ENCODE measurements around the gene PRR33.
"Not testable (repeated sequence)": the region's sequence is repeated elsewhere in the genome, so short reads cannot be mapped to it uniquely, and the experiment has no call there.

PRR33 gene

DNA sequence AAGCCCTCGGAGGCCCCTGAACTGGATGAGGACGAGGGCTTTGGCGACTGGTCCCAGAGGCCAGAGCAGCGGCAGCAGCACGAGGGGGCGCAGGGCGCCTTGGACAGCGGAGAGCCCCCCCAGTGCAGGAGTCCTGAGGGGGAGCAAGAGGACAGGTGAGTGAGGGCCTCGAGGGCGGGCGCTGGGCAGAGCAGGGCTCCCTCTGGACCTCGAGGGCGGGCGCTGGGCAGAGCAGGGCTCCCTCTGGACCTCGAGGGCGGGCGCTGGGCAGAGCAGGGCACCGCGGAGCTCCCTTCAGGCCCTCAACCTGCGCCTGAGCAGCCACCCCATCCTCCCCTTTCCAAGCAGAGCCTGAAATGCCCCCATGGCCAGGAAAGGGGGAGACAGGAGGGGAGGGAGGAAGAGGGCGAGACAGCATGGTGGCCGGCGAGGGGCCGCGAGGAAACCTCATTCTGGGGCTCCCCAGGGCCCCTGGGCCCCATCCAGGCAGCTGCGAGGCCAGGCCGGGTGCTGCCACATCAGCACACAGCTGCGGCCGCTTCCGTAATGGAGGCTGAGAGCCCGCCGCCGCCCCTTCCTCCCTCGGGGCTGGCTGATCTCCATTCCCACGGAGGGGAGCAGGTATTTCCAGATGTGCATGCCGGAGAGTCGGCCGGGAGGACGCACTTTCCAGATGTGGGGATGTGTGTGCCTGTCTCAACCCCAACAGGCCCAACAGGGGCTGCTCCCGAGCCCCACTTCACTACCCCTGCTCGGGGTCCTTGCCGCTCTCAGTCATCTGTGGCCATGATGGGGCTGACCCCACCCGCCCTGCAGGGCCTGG, 10.0 kb downstream of the PRR33 start:
- Histone ChIP-seq H3K9ac (ENCODE audit: low read depth, low read length) (no peak overlapping the region), H3K9me3 (ENCODE audit: control insufficient read depth, insufficient read depth, low read length) (no peaks in the 10 kb centered on the region), H3K36me3 (ENCODE audit: control insufficient read depth, insufficient read depth, low read length) (no peaks in the 10 kb centered on the region), H3K27me3 (ENCODE audit: control insufficient read depth, insufficient read depth, low read length) (no peaks in the 10 kb centered on the region), H3K4me1 (ENCODE audit: control insufficient read depth, insufficient read depth, low read length) (no peaks in the 10 kb centered on the region), H3K4me3 (ENCODE audit: low read depth, low read length) (no peak overlapping the region)

DNA sequence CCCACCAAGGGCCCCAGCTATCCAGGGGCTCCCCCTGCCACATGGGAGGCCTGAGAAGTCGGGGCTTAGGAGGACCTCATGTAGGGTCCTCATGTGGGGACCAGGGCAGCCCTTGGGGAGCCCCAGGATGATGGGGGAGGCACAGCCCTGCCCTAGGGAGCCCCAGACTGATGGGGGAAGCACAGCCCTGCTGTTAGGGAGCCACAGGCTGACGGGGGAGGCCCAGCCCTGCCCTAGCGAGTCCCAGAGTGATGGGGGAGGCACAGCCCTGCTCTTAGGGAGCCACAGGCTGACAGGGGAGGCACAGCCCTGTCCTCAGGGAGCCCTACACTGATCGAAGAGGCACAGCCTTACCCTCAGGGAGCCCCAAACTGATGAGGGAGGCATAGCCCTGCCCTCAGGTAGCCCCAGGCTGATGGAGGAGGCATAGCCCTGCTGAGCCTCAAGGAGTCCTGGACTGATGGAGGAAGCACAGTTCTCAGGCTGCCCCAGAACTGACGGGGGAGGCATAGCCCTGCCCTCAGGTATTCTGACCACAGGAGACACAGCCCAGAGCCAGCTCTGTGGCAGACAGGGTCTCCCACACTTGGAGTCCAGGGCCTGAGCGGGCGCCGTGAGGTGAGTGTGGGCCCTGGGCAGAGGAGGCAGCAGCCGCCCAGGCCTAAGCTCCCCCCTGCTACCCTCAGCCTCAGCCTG, 10.8 kb downstream of the PRR33 start:
- H3K4me3 ChIP-seq (ENCODE audit: low read depth, low read length), result no peak overlapping the region
- H3K4me1 ChIP-seq (ENCODE audit: control insufficient read depth, insufficient read depth, low read length), result no peaks in the 10 kb centered on the region
- no peaks in the 10 kb centered on the region for H3K36me3 ChIP-seq (ENCODE audit: control insufficient read depth, insufficient read depth, low read length)
- no peak overlapping the region for H3K9ac ChIP-seq (ENCODE audit: low read depth, low read length)
- no peaks in the 10 kb centered on the region for H3K27me3 ChIP-seq (ENCODE audit: control insufficient read depth, insufficient read depth, low read length)
- H3K9me3 ChIP-seq (ENCODE audit: control insufficient read depth, insufficient read depth, low read length), result no peaks in the 10 kb centered on the region

DNA sequence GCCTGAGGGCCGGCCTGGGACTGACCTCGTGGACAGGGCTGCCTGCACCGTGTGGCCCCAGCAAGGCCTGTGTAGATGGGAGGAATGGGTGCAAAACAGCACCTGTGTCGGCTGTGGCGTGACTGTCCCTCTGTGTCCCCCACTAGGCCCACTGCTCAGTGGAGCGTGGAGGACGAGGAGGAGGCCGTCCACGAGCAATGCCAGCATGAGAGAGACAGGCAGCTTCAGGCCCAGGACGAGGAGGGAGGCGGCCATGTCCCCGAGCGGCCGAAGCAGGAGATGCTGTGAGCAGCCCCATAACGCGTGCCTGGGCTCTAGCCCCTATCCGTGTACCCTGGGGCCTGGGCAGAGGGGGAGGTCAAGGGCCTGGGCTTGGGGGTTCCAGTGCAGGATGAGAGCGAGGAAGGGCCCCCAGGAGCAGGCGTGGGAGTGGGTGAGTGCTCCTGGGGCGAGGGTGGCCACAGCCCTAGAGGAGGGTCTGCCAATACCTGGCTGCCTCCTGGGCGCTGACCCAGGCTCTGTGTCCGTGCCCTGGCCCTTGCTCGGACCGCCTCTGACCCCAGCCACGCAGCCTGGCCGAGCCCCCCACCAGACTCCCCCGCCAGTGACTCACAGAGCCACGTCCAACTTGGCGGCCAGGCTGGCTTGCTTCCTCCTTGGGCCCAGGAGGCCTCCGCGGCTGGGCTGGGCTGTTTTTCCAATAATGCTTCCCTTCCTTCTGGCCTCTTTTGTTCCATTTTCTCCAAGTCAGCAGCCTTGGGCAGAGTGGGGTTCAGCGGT, 11.6 kb downstream of the PRR33 start:
- Histone ChIP-seq H3K27me3 (ENCODE audit: control insufficient read depth, insufficient read depth, low read length) (no peaks in the 10 kb centered on the region), H3K36me3 (ENCODE audit: control insufficient read depth, insufficient read depth, low read length) (no peaks in the 10 kb centered on the region), H3K4me3 (ENCODE audit: low read depth, low read length) (no peak overlapping the region), H3K9me3 (ENCODE audit: control insufficient read depth, insufficient read depth, low read length) (no peaks in the 10 kb centered on the region), H3K4me1 (ENCODE audit: control insufficient read depth, insufficient read depth, low read length) (no peaks in the 10 kb centered on the region), H3K9ac (ENCODE audit: low read depth, low read length) (no peak overlapping the region)

DNA sequence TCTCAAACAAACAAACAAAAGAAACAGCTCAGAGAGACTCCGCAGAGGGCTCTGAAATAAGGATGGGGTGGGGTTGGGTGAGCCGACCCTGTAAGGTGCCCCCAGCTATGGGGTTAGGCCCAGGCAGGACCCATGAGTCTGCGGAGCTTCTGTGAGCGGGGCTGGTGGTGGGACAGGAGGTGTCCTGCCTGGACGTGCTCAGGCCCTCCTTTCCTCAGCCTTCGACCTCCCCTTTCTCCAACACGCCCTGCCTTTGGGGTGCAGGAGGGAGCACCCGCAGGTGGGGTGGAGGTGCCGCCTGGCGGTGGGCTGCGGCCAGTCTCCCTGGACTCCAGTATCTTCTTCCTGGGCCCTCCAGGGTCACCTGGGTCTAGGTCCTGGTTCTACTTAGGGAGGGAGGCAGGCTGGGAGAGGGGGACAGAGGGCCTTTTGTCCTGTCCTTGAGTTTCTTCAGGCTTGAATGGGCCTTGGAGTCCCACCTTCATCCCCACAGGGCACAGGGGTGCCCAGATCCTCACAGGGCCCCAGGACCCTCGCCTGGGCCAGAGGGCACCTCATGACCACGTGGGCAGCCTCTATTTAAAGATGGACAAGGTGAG, 12.3 kb downstream of the PRR33 start:
- Histone ChIP-seq H3K4me3 (ENCODE audit: low read depth, low read length) (no peak overlapping the region), H3K9ac (ENCODE audit: low read depth, low read length) (no peak overlapping the region), H3K4me1 (ENCODE audit: control insufficient read depth, insufficient read depth, low read length) (no peaks in the 10 kb centered on the region)

DNA sequence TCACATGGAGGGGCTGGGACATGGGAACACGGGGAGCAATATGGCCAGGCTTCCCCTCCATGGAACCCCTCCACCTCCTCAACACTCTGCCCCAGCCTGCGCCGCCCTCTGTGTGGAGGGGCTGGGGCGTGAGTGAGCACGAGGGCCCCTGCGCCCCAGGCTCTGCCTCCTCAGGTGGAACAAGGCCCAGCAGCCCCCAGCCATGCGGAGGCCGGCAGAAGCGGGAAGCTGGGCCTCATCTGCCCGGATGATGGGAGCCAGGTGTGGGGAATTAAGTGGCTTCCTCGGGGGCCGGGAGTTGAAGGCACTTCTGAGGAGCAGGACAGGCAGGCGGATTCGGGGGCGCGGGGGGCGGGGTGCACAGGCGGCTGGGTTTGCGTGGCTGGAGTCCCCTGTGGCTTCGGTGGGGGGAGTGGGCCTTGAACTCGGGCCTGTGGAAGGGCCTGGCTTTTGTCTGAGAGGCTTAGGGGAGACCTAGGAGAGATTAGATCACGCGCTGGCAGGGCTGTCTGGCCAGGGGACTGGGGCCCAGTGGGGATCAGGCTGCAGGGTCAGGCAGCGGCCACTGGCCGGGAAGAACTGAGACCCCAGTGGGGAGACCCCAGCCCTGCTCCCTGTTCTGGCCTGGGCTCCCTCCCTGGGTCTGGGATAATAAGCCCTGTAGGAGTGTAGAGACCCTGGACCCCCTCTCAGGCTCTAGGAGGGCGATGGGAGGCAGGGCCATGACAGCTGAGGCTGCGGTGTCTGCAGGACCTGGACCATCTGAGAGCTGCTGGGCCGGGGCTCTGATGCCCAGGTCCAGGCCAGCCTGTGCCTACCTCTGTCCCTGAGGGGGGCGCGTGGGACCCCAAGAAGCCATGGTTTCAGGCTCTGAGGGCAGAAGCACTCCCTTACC, 13.3 kb downstream of the PRR33 start:
- Histone ChIP-seq H3K36me3 (ENCODE audit: control insufficient read depth, insufficient read depth, low read length) (no peaks in the 10 kb centered on the region), H3K9me3 (ENCODE audit: control insufficient read depth, insufficient read depth, low read length) (no peaks in the 10 kb centered on the region), H3K27me3 (ENCODE audit: control insufficient read depth, insufficient read depth, low read length) (no peaks in the 10 kb centered on the region)

More for the DNA sequence above, 12.3 kb downstream of the PRR33 start:
- H3K9me3 ChIP-seq (ENCODE audit: control insufficient read depth, insufficient read depth, low read length), result no peaks in the 10 kb centered on the region
- H3K27me3 ChIP-seq (ENCODE audit: control insufficient read depth, insufficient read depth, low read length), result no peaks in the 10 kb centered on the region
- H3K36me3 ChIP-seq (ENCODE audit: control insufficient read depth, insufficient read depth, low read length), result no peaks in the 10 kb centered on the region

DNA sequence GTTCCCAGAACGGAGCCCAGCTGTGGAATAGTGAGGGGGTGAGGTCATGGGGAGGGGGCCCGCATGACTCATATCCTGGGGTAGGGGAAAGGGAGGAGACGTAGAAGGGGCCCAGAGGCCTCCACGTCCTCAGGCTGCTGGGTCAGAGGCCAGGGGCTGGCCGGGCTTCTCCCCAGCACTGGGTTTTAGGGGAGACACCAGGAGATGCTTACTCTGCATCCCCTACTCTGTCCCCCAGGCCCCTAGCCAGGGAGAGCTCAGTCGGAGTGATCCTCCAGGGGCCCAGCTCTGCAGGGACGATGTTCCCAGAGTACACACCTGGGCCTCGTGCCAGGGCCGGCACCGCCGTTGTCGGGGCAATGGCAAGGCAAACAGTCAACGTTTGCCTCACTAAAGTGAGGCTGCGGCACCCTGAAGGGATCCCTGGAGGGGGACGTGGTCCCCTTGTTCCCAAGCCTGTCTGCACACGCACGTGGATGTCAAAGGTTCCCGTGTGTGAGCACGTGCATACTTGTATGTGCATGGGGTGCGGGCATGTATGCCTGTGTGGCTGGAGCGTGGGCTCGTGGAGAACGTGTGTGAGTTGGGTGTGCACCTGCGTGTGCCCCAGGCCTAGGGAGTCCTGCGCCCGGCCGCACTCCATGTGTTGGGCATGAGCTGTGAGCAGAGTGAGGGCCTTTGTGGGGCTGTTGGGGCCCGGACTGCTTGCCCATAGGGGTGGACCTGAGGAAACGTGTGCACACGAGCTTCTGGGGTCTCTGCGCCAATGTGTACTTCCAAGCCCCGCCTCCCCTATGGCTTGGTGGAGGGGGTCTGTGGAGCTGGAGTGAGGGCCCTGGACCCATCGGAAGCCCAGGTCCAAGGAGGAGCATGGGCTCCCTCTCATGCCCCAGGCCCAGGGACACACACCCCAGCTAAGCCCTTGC, 14.2 kb downstream of the PRR33 start:
- no peaks in the 10 kb centered on the region for H3K27me3 ChIP-seq (ENCODE audit: control insufficient read depth, insufficient read depth, low read length)
- no peaks in the 10 kb centered on the region for H3K4me1 ChIP-seq (ENCODE audit: control insufficient read depth, insufficient read depth, low read length)
- H3K9me3 ChIP-seq (ENCODE audit: control insufficient read depth, insufficient read depth, low read length), result no peaks in the 10 kb centered on the region
- H3K4me3 ChIP-seq (ENCODE audit: low read depth, low read length), result no peak overlapping the region
- no peak overlapping the region for H3K9ac ChIP-seq (ENCODE audit: low read depth, low read length)
- H3K36me3 ChIP-seq (ENCODE audit: control insufficient read depth, insufficient read depth, low read length), result no peaks in the 10 kb centered on the region

More for the DNA sequence above, 13.3 kb downstream of the PRR33 start:
- Histone ChIP-seq H3K9ac (ENCODE audit: low read depth, low read length) (no peak overlapping the region), H3K4me3 (ENCODE audit: low read depth, low read length) (no peak overlapping the region), H3K4me1 (ENCODE audit: control insufficient read depth, insufficient read depth, low read length) (no peaks in the 10 kb centered on the region)

DNA sequence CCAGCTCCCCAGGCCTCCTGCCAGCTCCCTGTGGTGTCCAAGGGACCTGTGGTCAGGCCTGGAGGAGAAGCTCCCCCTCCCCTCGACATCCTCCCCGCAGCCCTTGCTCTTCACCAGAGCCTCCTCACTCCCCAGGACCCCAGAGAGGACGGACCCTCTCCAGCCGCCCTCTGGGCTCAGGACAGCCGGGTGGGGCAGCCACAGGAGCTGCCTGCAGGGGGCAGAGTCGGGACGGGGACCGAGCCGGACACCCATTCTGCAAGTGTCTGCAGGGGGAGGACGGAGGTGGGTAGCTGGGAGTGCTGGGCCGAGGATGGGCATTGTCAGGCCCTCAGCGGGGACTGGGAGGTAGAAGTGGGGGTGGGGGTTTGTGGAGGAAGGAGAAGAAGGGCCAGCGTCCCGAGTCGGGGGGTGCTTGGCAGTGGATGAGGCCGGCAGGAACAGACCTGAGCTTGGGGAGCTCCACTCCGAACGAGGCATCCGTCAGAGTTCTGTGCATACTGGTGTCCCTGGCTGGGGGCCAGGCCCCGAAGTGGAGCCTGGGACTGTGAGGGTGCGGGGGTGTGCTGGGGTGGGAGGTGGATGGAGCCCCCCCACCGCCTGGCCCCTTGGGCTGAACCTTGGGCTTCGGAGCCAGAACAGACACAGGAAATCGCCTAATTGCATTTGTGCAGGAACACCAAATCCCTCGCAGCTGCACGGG, 15.2 kb downstream of the PRR33 start:
- Histone ChIP-seq H3K4me1 (ENCODE audit: control insufficient read depth, insufficient read depth, low read length) (no peaks in the 10 kb centered on the region), H3K4me3 (ENCODE audit: low read depth, low read length) (no peak overlapping the region), H3K27me3 (ENCODE audit: control insufficient read depth, insufficient read depth, low read length) (no peaks in the 10 kb centered on the region), H3K36me3 (ENCODE audit: control insufficient read depth, insufficient read depth, low read length) (no peaks in the 10 kb centered on the region), H3K9ac (ENCODE audit: low read depth, low read length) (no peak overlapping the region), H3K9me3 (ENCODE audit: control insufficient read depth, insufficient read depth, low read length) (no peaks in the 10 kb centered on the region)

DNA sequence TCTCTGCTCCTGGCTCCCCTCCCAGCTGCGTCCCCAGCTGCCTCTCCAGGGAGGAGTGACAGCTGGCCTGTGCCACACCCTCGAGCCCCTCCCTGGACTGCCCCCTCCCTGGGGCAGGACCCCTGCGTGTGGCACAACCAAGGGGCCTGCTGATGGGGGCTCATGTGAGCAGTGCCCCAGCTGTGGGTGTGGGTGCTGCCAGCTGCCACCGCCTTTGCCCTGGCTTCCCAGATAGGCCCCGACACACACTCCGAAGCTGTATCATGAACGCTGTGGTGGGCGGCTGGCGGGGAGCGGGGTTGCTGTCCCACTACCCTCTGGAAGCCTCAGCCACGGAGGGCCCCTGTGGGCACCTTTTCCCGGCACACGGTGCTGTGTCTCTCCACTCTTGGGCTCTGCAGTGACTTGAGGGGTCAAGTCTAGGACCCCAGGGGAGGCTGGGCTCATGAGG, 15.8 kb downstream of the PRR33 start:
- H3K4me1 ChIP-seq (ENCODE audit: control insufficient read depth, insufficient read depth, low read length); H3K27me3 ChIP-seq (ENCODE audit: control insufficient read depth, insufficient read depth, low read length); H3K9me3 ChIP-seq (ENCODE audit: control insufficient read depth, insufficient read depth, low read length); H3K36me3 ChIP-seq (ENCODE audit: control insufficient read depth, insufficient read depth, low read length); H3K9ac ChIP-seq (ENCODE audit: low read depth, low read length); H3K4me3 ChIP-seq (ENCODE audit: low read depth, low read length): not testable (repeated sequence)

DNA sequence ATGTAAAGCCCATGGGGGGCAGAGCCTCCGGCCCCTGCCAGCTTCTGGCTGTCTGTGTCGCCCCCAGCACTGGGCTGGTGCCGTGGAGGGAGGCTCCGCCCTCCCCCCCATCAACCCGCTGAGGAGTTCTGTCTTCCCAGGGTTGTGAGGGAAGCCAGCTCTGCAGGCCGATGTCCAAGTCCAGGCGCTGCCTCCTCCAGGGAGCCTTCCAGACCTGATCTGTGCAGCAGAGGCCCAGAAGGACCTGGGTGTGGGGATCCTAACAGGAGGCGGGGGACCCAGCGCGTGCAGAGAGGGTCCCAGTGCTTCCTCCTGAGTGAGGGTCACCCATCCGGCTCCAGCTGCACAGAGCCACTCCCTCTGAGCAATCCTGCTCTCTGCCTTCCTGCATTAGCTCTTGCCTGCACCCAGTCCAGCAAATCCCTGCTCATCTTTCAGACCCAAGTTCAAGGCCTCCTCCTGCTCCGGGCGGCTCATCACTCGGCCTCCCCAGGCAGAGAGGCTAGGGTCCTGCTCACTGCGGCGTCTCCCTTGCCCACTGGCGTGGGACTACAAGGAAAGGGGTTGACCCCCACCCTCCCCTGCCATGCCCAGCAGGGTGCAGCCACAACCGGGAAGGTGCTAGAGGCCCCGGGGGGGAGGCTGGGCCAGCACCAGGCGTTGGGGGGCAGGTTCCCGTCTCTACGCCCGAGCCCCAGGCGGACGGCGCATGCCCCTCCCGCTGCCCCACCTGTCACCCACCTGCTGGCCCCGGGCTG, 16.4 kb downstream of the PRR33 start:
- Histone ChIP-seq H3K27me3 (ENCODE audit: control insufficient read depth, insufficient read depth, low read length) (no peaks in the 10 kb centered on the region), H3K9me3 (ENCODE audit: control insufficient read depth, insufficient read depth, low read length) (no peaks in the 10 kb centered on the region), H3K36me3 (ENCODE audit: control insufficient read depth, insufficient read depth, low read length) (no peaks in the 10 kb centered on the region), H3K4me1 (ENCODE audit: control insufficient read depth, insufficient read depth, low read length) (no peaks in the 10 kb centered on the region), H3K4me3 (ENCODE audit: low read depth, low read length) (no peak overlapping the region), H3K9ac (ENCODE audit: low read depth, low read length) (no peak overlapping the region)

Data from iPS-15b (cell line).